H1 (cell line): ENCODE results near the gene FAS. TPM values are rescaled to one million over a fixed set of nuclear protein-coding genes. Genes with fewer than 3 reads are reported as not detected.

Experiments used
- CTCF ChIA-PET: fragments of 300-600 bp; sonication (Branson Sonifier 250); formaldehyde crosslinking; loops from one replicate; lab custom pipeline; 2021; ENCODE audit not compliant: partially characterized antibody; lab: Charles Lee
- POLR2A ChIA-PET: fragments of 300-600 bp; sonication (Branson Sonifier 250); formaldehyde crosslinking; loops from one replicate; lab custom pipeline; 2021; ENCODE audit warnings: inconsistent platforms; ENCODE audit not compliant: partially characterized antibody; lab: Charles Lee
- DNase-seq, 2 experiments: peaks; one replicate each; pipeline versions ENCODE4 v3.0.0 to v3.0.0-alpha.2; 2010 to 2022; ENCODE audit warnings: low spot score in 2 of 2, low read depth in 1 of 2, mixed read lengths in 1 of 2
- FAIRE-seq: peaks from 2 replicates; lab custom pipeline; 2011; peaks lifted over from hg19 to GRCh38; lab: Jason Lieb, UNC
- H2AFZ ChIP-seq: 2 replicates; pipeline ENCODE4 v1.8.1; 2012; ENCODE audit warnings: low read length, inconsistent platforms
- H2AK5ac ChIP-seq: 2 replicates; pipeline ENCODE4 v1.6.1; 2013; ENCODE audit warnings: low read depth, low read length
- H2BK120ac ChIP-seq: replicated peaks from 2 replicates; pipeline ENCODE3; 2013; ENCODE audit warnings: low read depth, low read length, inconsistent platforms
- H2BK12ac ChIP-seq: 2 replicates; pipeline ENCODE4 v1.6.1; 2013; ENCODE audit warnings: low read depth, low read length
- H2BK15ac ChIP-seq: 2 replicates; pipeline ENCODE4 v1.6.1; 2013; ENCODE audit warnings: low read length
- H2BK20ac ChIP-seq: 2 replicates; pipeline ENCODE4 v1.6.1; 2013; ENCODE audit warnings: low read length
- H2BK5ac ChIP-seq: 2 replicates; pipeline ENCODE4 v1.6.1; 2013; ENCODE audit warnings: low read depth, low read length
- H3K14ac ChIP-seq: 2 replicates; pipeline ENCODE4 v1.6.1; 2013; ENCODE audit warnings: inconsistent platforms; ENCODE audit not compliant: insufficient read length
- H3K18ac ChIP-seq: 2 replicates; pipeline ENCODE4 v1.6.1; 2013; ENCODE audit warnings: low read length; ENCODE audit errors: extremely low read depth
- H3K23ac ChIP-seq: 2 replicates; pipeline ENCODE4 v1.6.1; 2013; ENCODE audit warnings: inconsistent platforms; ENCODE audit not compliant: insufficient read length
- H3K23me2 ChIP-seq: 2 replicates; pipeline ENCODE4 v1.6.1; 2013; ENCODE audit warnings: low read depth, low read length
- H3K27ac ChIP-seq: 2 replicates; pipeline ENCODE4 v1.6.1; 2011; ENCODE audit warnings: low read depth, low read length, inconsistent platforms
- H3K27me3 ChIP-seq, 4 experiments: replicated peaks in 1 of 4; 1 replicate in 1 of 4; 2 replicates in 3 of 4; pipeline versions ENCODE4 v1.6.1 to v1.8.1; 2011 to 2013; ENCODE audit warnings: low read length in 3 of 4, mild to moderate bottlenecking in 3 of 4, inconsistent platforms in 2 of 4, mixed read lengths in 2 of 4, moderate library complexity in 1 of 4; ENCODE audit not compliant: control insufficient read depth in 3 of 4, insufficient read depth in 3 of 4; ENCODE audit errors: extremely low read depth in 1 of 4
- H3K36me3 ChIP-seq, 4 experiments: 2 replicates each; pipeline versions ENCODE4 v1.6.1 to v1.8.1; 2011 to 2013; ENCODE audit warnings: mild to moderate bottlenecking in 4 of 4, low read length in 3 of 4, moderate library complexity in 2 of 4, control low read depth in 1 of 4, inconsistent platforms in 1 of 4; ENCODE audit not compliant: insufficient read depth in 4 of 4, control insufficient read depth in 2 of 4
- H3K4ac ChIP-seq: replicated peaks from 2 replicates; pipeline ENCODE3; 2013; ENCODE audit warnings: low read length, low read depth, mixed read lengths, inconsistent platforms; ENCODE audit not compliant: insufficient read length
- H3K4me1 ChIP-seq, 4 experiments: replicated peaks in 1 of 4; 1 replicate in 1 of 4; 2 replicates in 3 of 4; pipeline versions ENCODE4 v1.6.1 to v1.8.1; 2011 to 2013; ENCODE audit warnings: low read length in 3 of 4, inconsistent platforms in 2 of 4, mixed read lengths in 1 of 4; ENCODE audit not compliant: insufficient read depth in 4 of 4, control insufficient read depth in 3 of 4
- H3K4me2 ChIP-seq, 2 experiments: 2 replicates each; pipeline versions ENCODE4 v1.6.1 to v1.8.1; 2011 to 2013; ENCODE audit warnings: low read depth in 2 of 2, low read length in 2 of 2, control low read depth in 1 of 2, inconsistent platforms in 1 of 2, mild to moderate bottlenecking in 1 of 2; ENCODE audit not compliant: insufficient read depth in 1 of 2
- H3K4me3 ChIP-seq, 4 experiments: fragments of 200-600, 300-600 bp in 1 of 4; sonication (generic), shearing (Covaris generic), sonication (Bioruptor Twin) in 1 of 4; 2 replicates each; pipeline versions ENCODE4 v1.5.1 to v1.8.1; 2011 to 2016; ENCODE audit warnings: low read length in 4 of 4, low read depth in 3 of 4, control low read depth in 2 of 4, inconsistent platforms in 2 of 4, mild to moderate bottlenecking in 2 of 4, mixed read lengths in 1 of 4, moderate library complexity in 1 of 4; ENCODE audit not compliant: insufficient read depth in 2 of 4; ENCODE audit errors: extremely low read depth in 1 of 4
- H3K56ac ChIP-seq: replicated peaks from 2 replicates; pipeline ENCODE3; 2013; ENCODE audit warnings: low read depth, mild to moderate bottlenecking, mixed read lengths, low read length, inconsistent platforms; ENCODE audit not compliant: insufficient read length
- H3K79me1 ChIP-seq: 2 replicates; pipeline ENCODE4 v1.6.1; 2013; ENCODE audit warnings: low read depth, low read length, control low read depth
- H3K79me2 ChIP-seq, 2 experiments: 2 replicates each; pipeline versions ENCODE4 v1.6.1 to v1.8.1; 2012 to 2013; ENCODE audit warnings: low read length in 2 of 2, mild to moderate bottlenecking in 2 of 2, inconsistent platforms in 1 of 2; ENCODE audit not compliant: insufficient read depth in 2 of 2, control insufficient read depth in 1 of 2
- H3K9ac ChIP-seq, 4 experiments: replicated peaks in 1 of 4; 1 replicate in 1 of 4; 2 replicates in 3 of 4; pipeline versions ENCODE4 v1.6.1 to v1.8.1; 2011 to 2013; ENCODE audit warnings: low read depth in 3 of 4, low read length in 3 of 4, control low read depth in 2 of 4, mild to moderate bottlenecking in 2 of 4, moderate library complexity in 2 of 4, inconsistent platforms in 1 of 4; ENCODE audit errors: extremely low read depth in 1 of 4
- H3K9me3 ChIP-seq, 2 experiments: 2 replicates each; pipeline versions ENCODE4 v1.6.1 to v1.8.1; 2012 to 2013; ENCODE audit warnings: mild to moderate bottlenecking in 2 of 2, moderate library complexity in 2 of 2, control low read depth in 1 of 2, inconsistent platforms in 1 of 2, low read depth in 1 of 2, low read length in 1 of 2, mixed read lengths in 1 of 2; ENCODE audit not compliant: insufficient read depth in 2 of 2
- H4K20me1 ChIP-seq, 2 experiments: replicated peaks in 1 of 2; 2 replicates each; pipeline versions ENCODE3 to v1.8.1; 2011 to 2013; ENCODE audit warnings: inconsistent platforms in 2 of 2, low read length in 2 of 2, mild to moderate bottlenecking in 1 of 2; ENCODE audit not compliant: insufficient read depth in 2 of 2, control insufficient read depth in 1 of 2
- H4K5ac ChIP-seq: 2 replicates; pipeline ENCODE4 v1.6.1; 2013; ENCODE audit warnings: low read length, low read depth, mixed read lengths, inconsistent platforms; ENCODE audit not compliant: insufficient read length
- H4K8ac ChIP-seq: 2 replicates; pipeline ENCODE4 v1.8.0; 2013; ENCODE audit warnings: mild to moderate bottlenecking, moderate library complexity, low read length, inconsistent platforms; ENCODE audit not compliant: insufficient read depth; ENCODE audit errors: extremely low read depth
- H4K91ac ChIP-seq: replicated peaks from 2 replicates; pipeline ENCODE3; 2013; ENCODE audit warnings: low read length, mixed read lengths, inconsistent platforms; ENCODE audit not compliant: insufficient read length
- BRCA1 ChIP-seq: IDR thresholded peaks from 2 replicates; pipeline ENCODE4 v1.6.1; 2012; ENCODE audit warnings: low read depth, low read length, improper control_type of control experiment
- CEBPB ChIP-seq: IDR thresholded peaks from 2 replicates; pipeline ENCODE4 v1.6.1; 2012; ENCODE audit warnings: low read depth, low read length
- CTCF ChIP-seq, 3 experiments: IDR thresholded peaks; 1 replicate in 2 of 3; 2 replicates in 1 of 3; pipeline versions ENCODE4 v1.5.1 to v1.6.1; 2011; ENCODE audit warnings: low read length in 3 of 3, mild to moderate bottlenecking in 3 of 3, inconsistent platforms in 2 of 3, low read depth in 1 of 3, moderate library complexity in 1 of 3; ENCODE audit not compliant: insufficient read depth in 1 of 3; ENCODE audit errors: control extremely low read depth in 1 of 3
- EZH2 ChIP-seq: fragments of 200-600 bp; sonication (generic); IDR thresholded peaks from 2 replicates; pipeline ENCODE4 v1.7.1; 2012; ENCODE audit warnings: low read depth, mild to moderate bottlenecking, moderate library complexity, low read length, inconsistent platforms; ENCODE audit not compliant: severe bottlenecking
- KDM1A ChIP-seq: fragments of 200-600, 300-600 bp; sonication (generic); IDR thresholded peaks from 2 replicates; pipeline ENCODE4 v1.7.1; 2016; ENCODE audit warnings: mild to moderate bottlenecking, low read length, borderline replicate concordance
- KDM5A ChIP-seq: fragments of 200-600 bp; IDR thresholded peaks from 2 replicates; pipeline ENCODE4 v1.7.1; 2012; ENCODE audit warnings: mild to moderate bottlenecking, low read length, inconsistent platforms, mixed read lengths
- NRF1 ChIP-seq: IDR thresholded peaks from 2 replicates; pipeline ENCODE4 v1.6.1; 2011; ENCODE audit warnings: mild to moderate bottlenecking, low read depth, low read length, improper control_type of control experiment
- PHF8 ChIP-seq: fragments of 200-600 bp; sonication (generic); conservative IDR thresholded peaks from 2 replicates; pipeline ENCODE4 v1.7.1; 2012; ENCODE audit warnings: low read depth, mild to moderate bottlenecking, inconsistent platforms, low read length, moderate library complexity
- POU5F1 ChIP-seq: IDR thresholded peaks from 2 replicates; pipeline ENCODE4 v1.6.1; 2011; ENCODE audit warnings: low read depth, mild to moderate bottlenecking, low read length, moderate library complexity
- RFX5 ChIP-seq: IDR thresholded peaks from 2 replicates; pipeline ENCODE4 v1.6.1; 2011; ENCODE audit warnings: low read depth, low read length, improper control_type of control experiment, borderline replicate concordance
- SIRT6 ChIP-seq: IDR thresholded peaks from one replicate; pipeline ENCODE4 v1.7.1; 2012; ENCODE audit warnings: low read length, inconsistent platforms
- TBP ChIP-seq: IDR thresholded peaks from 2 replicates; pipeline ENCODE4 v1.6.1; 2011; ENCODE audit warnings: low read depth, low read length, improper control_type of control experiment
- TEAD4 ChIP-seq: IDR thresholded peaks from 2 replicates; pipeline ENCODE4 v1.6.1; 2012; ENCODE audit warnings: low read depth, low read length, inconsistent platforms, mixed read lengths
- WGBS, 2 experiments: shearing (Covaris generic) in 1 of 2; methylation state at CpG; one replicate each; pipeline versions ENCODE4 v1.1.6 to v1.1.7; 2013 to 2015; ENCODE audit warnings: low lambda C conversion rate in 2 of 2, mixed read lengths in 2 of 2, inconsistent platforms in 1 of 2, low coverage in 1 of 2, missing lambda C conversion rate in 1 of 2; ENCODE audit not compliant: insufficient replicate concordance in 2 of 2, insufficient coverage in 1 of 2, insufficient read length in 1 of 2; ENCODE audit errors: extremely low coverage in 1 of 2, missing lambda C conversion rate in 1 of 2; 5-methylcytosine and 5-hydroxymethylcytosine counted together
- polyA plus RNA-seq, 7 experiments: library from polyadenylated mRNA; depleted of rRNA in 3 of 7; stranded (reverse) in 5 of 7; unstranded in 2 of 7; fragments of >200 nt in 5 of 7; fragments of 200-250 nt in 2 of 7; gene quantifications; 1 replicate in 5 of 7; 2 replicates in 1 of 7; 4 replicates in 1 of 7; pipeline versions ENCODE4 v1.2.1 to v1.2.3, GENCODE V29; 2011 to 2013; ENCODE audit warnings: missing spikeins in 2 of 7, mixed read lengths in 2 of 7
- total RNA-seq: library from RNA; stranded (reverse); fragmentation: NEBNext Ultra II Directional; extraction: Animal tissue kit (Norgen Biotek cat#: 25700); gene quantifications from 2 replicates; pipeline ENCODE4 v1.2.1, GENCODE V29; 2021

FAS gene
- total and polyA plus RNA-seq, 2 of the 8 experiments (the other 6 are each of a cell fraction or from before 2014, with no cell fraction given): 4.0 to 6.7 TPM

GRCh38 chr10:88941026-88941425, 49.6 kb upstream of the FAS start:
- H3K36me3 ChIP-seq: no peaks in the 10 kb centered on the region
- ChIA-PET CTCF (interaction anchor here (0.6 to 1.9 kb wide), 4 partner anchors 8 to 273 kb away, joined by 3 to 8 read pairs (median 4); partner anchors contain the start of gene FAS), POLR2A (no interaction called here)
- H2AFZ ChIP-seq: no peak overlapping the region
- H2BK12ac ChIP-seq: no peak overlapping the region
- no peak overlapping the region for H3K4me3 ChIP-seq
- no peak overlapping the region for H2BK20ac ChIP-seq
- no peak overlapping the region for H4K8ac ChIP-seq
- H2BK15ac ChIP-seq: no peak overlapping the region
- no peak overlapping the region for H3K18ac ChIP-seq
- no peak overlapping the region for H3K4ac ChIP-seq
- DNase-seq (no peak), FAIRE-seq (no peak)
- no peak overlapping the region for H2AK5ac ChIP-seq
- H3K79me2 ChIP-seq: no peaks in the 10 kb centered on the region
- no peak overlapping the region for H3K14ac ChIP-seq
- no peak overlapping the region for H3K23ac ChIP-seq
- no peak overlapping the region for H3K9ac ChIP-seq
- H3K27ac ChIP-seq: no peak overlapping the region
- no peaks in the 10 kb centered on the region for H3K79me1 ChIP-seq
- no peaks in the 10 kb centered on the region for H3K27me3 ChIP-seq
- no peak overlapping the region for H4K5ac ChIP-seq
- no peaks in the 10 kb centered on the region for H3K9me3 ChIP-seq
- no peaks in the 10 kb centered on the region for H4K20me1 ChIP-seq
- H3K4me2 ChIP-seq: no peak overlapping the region
- no peaks in the 10 kb centered on the region for H3K4me1 ChIP-seq
- no peaks in the 10 kb centered on the region for H3K23me2 ChIP-seq
- H2BK120ac ChIP-seq: no peak overlapping the region
- H2BK5ac ChIP-seq: no peak overlapping the region
- H4K91ac ChIP-seq: no peak overlapping the region
- H3K56ac ChIP-seq: no peak overlapping the region
- WGBS, 2 experiments: 88% methylated on average over 6 of the region's 6 CpGs; no CpG with 5 or more reads in 1 of the 2 experiments
- TF ChIP-seq RFX5 (no peak), EZH2 (no peak), TEAD4 (no peak), NRF1 (no peak), POU5F1 (no peak), KDM5A (no peak), BRCA1 (no peak), PHF8 (no peak), KDM1A (no peak), SIRT6 (no peak), CTCF (IDR thresholded peaks at IDR 0.05; ENCODE audit: control extremely low read depth in 1 of 3, insufficient read depth in 1 of 3, low read depth in 1 of 3, low read length in 3 of 3) (no peak), TBP (no peak), CEBPB (no peak)
